B cell (primary cell): ENCODE data around the gene ALKBH7. TPM values are rescaled to one million over a fixed set of nuclear protein-coding genes. Genes with fewer than 3 reads are reported as not detected.

Experiments used
- ATAC-seq: fragments of 200-7000 bp; cut with Tn5 transposase; one replicate; pipeline ENCODE4 v1.10.0; 2021; ENCODE audit warnings: low read depth, mild to moderate bottlenecking, moderate number of reproducible peaks, moderate library complexity
- CTCF ChIA-PET: fragments of 350-600 bp; sonication (Branson Sonifier 250); formaldehyde crosslinking; loops from one replicate; lab custom pipeline; 2021; ENCODE audit warnings: antibody characterized with exemption, inconsistent platforms; lab: Charles Lee
- POLR2A ChIA-PET: fragments of 350-600 bp; sonication (Branson Sonifier 250); formaldehyde crosslinking; loops from one replicate; lab custom pipeline; 2021; ENCODE audit warnings: antibody characterized with exemption; lab: Charles Lee
- DNase-seq: peaks from one replicate; pipeline ENCODE4 v3.0.0; 2013
- H2AFZ ChIP-seq: 2 replicates; pipeline ENCODE4 v1.6.1; 2012; ENCODE audit warnings: mild to moderate bottlenecking, low read depth, low read length; ENCODE audit not compliant: insufficient read depth, poor library complexity, severe bottlenecking
- H3K27ac ChIP-seq, 2 donors: 1 replicate in 1 of 2; 2 replicates in 1 of 2; pipeline ENCODE4 v1.5.1; 2012 to 2013; ENCODE audit warnings: low read length in 2 of 2, mild to moderate bottlenecking in 2 of 2, moderate library complexity in 1 of 2
- H3K27me3 ChIP-seq, 4 experiments: fragments of 200-600 bp in 1 of 4; sonication (generic) in 1 of 4; replicated peaks in 1 of 4; 1 replicate in 2 of 4; 2 replicates in 2 of 4; pipeline versions ENCODE4 v1.6.1 to v1.7.0; 2013 to 2016; ENCODE audit warnings: low read length in 3 of 4, mild to moderate bottlenecking in 2 of 4, mixed read lengths in 1 of 4, moderate library complexity in 1 of 4; ENCODE audit not compliant: insufficient read depth in 4 of 4, control insufficient read depth in 3 of 4; ENCODE audit errors: control extremely low read depth in 1 of 4
- H3K36me3 ChIP-seq, 2 experiments: replicated peaks in 1 of 2; 1 replicate in 1 of 2; 2 replicates in 1 of 2; pipeline versions ENCODE4 v1.6.1 to v1.7.1; 2013; ENCODE audit warnings: low read length in 1 of 2; ENCODE audit not compliant: insufficient read depth in 2 of 2, control insufficient read depth in 1 of 2; ENCODE audit errors: control extremely low read depth in 1 of 2, extremely low read depth in 1 of 2
- H3K4me1 ChIP-seq, 2 donors: fragments of 200-600 bp in 1 of 2; sonication (generic) in 1 of 2; 1 replicate in 1 of 2; 2 replicates in 1 of 2; pipeline versions ENCODE4 v1.5.1 to v1.6.1; 2013 to 2017; ENCODE audit warnings: low read length in 2 of 2; ENCODE audit not compliant: control insufficient read depth in 2 of 2, insufficient read depth in 2 of 2
- H3K4me2 ChIP-seq: replicated peaks from 2 replicates; pipeline ENCODE3; 2012; ENCODE audit warnings: mild to moderate bottlenecking, low read depth, low read length; ENCODE audit not compliant: poor library complexity, severe bottlenecking
- H3K4me3 ChIP-seq, 5 experiments: fragments of 200-600 bp in 1 of 5; sonication (generic) in 1 of 5; 1 replicate in 3 of 5; 2 replicates in 2 of 5; pipeline versions ENCODE4 v1.5.1 to v1.7.0; 2011 to 2016; ENCODE audit warnings: low read length in 4 of 5, mild to moderate bottlenecking in 4 of 5, low read depth in 2 of 5, control low read depth in 1 of 5, moderate library complexity in 1 of 5; ENCODE audit not compliant: insufficient read depth in 1 of 5; ENCODE audit errors: control extremely low read depth in 1 of 5, extremely low read depth in 1 of 5
- H3K79me2 ChIP-seq: fragments of 200-600 bp; sonication (generic); one replicate; pipeline ENCODE4 v1.6.0; 2016; ENCODE audit warnings: low read length; ENCODE audit not compliant: control insufficient read depth, insufficient read depth
- H3K9ac ChIP-seq: fragments of 200-600 bp; sonication (generic); 2 replicates; pipeline ENCODE4 v1.6.1; 2017; ENCODE audit warnings: mild to moderate bottlenecking, low read length, moderate library complexity
- H3K9me3 ChIP-seq, 3 donors: one replicate each; pipeline versions ENCODE4 v1.6.1 to v1.7.1; 2013; ENCODE audit warnings: low read length in 2 of 3; ENCODE audit not compliant: control insufficient read depth in 2 of 3, insufficient read depth in 1 of 3; ENCODE audit errors: control extremely low read depth in 1 of 3
- H4K20me1 ChIP-seq: 2 replicates; pipeline ENCODE4 v1.6.0; 2012; ENCODE audit warnings: mild to moderate bottlenecking, low read length; ENCODE audit not compliant: insufficient read depth, control insufficient read depth, poor library complexity, severe bottlenecking
- H3K27ac Mint-ChIP-seq: one replicate; pipeline ENCODE4 v1.8.0; 2021; ENCODE audit warnings: mixed read lengths
- H3K27me3 Mint-ChIP-seq: one replicate; pipeline ENCODE4 v1.8.0; 2021; ENCODE audit warnings: mixed read lengths
- H3K4me1 Mint-ChIP-seq: one replicate; pipeline ENCODE4 v1.8.0; 2021; ENCODE audit warnings: mixed read lengths
- H3K4me3 Mint-ChIP-seq: one replicate; pipeline ENCODE4 v1.8.0; 2021; ENCODE audit warnings: mixed read lengths
- H3K9me3 Mint-ChIP-seq: one replicate; pipeline ENCODE4 v1.8.0; 2022; ENCODE audit warnings: mixed read lengths; ENCODE audit not compliant: insufficient read depth
- EZH2 ChIP-seq: IDR thresholded peaks from 2 replicates; pipeline ENCODE4 v1.6.1; 2012; ENCODE audit warnings: borderline replicate concordance, low read depth, mild to moderate bottlenecking, moderate library complexity, low read length; ENCODE audit not compliant: insufficient read depth, poor library complexity, severe bottlenecking
- WGBS: methylation state at CpG from one replicate; pipeline ENCODE4 v1.1.5; 2013; ENCODE audit warnings: missing lambda C conversion rate; ENCODE audit not compliant: insufficient coverage; 5-methylcytosine and 5-hydroxymethylcytosine counted together
- intact Hi-C: fragments of 100-400 bp; cut with micrococcal nuclease; formaldehyde crosslinking; loops from one replicate; pipeline ENCODE4 v1.10.0; 2022
- polyA plus RNA-seq: library from polyadenylated mRNA; depleted of rRNA; stranded (reverse); fragments of >200 nt; gene quantifications from 2 replicates; pipeline ENCODE4 v1.2.3, GENCODE V29; 2012
- total RNA-seq, 2 donors: library from RNA; stranded (reverse); fragments of 120-200 nt in 1 of 2; gene quantifications; 1 replicate in 1 of 2; 2 replicates in 1 of 2; pipeline versions ENCODE4 v1.2.3 to v1.2.4, GENCODE V29; 2013 to 2022
- TF ChIP-seq, protein P1 (sequence below): fragments of 200-600 bp; IDR thresholded peaks from one replicate; pipeline ENCODE4 v1.8.0; 2022; ENCODE audit warnings: antibody characterized with exemption, mild to moderate bottlenecking

Gene ALKBH7
- total and polyA plus RNA-seq, 2 donors (not counting 1 experiment from before 2014, with no cell fraction given) = 36.4 to 67.0 TPM

DNA sequence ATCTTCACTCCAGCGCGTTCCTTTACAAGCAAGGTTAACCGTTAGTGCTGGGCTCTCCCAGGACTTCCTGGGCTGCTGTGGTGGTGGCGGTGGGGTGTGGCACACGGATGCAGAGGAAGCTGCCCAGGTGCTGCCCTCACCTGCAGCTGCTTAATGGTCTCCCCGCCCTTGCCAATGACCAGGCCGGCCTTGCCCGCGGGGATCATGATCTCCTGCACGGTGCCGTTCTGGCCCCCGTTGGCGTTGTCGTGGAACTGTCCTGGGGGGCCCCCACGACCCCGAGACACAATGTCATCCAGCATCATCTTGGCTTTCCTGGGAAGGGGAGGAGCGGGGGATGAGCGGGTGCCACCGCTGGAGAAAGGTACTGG is 46.0 kb downstream of the ALKBH7 start:
- Histone ChIP-seq H3K4me3 (no peak overlapping the region), H3K36me3 (peaks cover 0 to 85% of the 10 kb centered on the region in 2 experiments), H3K9me3 (no peaks in the 10 kb centered on the region), H3K4me2 (no peak overlapping the region), H3K27me3 (no peaks in the 10 kb centered on the region), H2AFZ (no peak overlapping the region), H3K4me1 (peaks cover 14 to 16% of the 10 kb centered on the region in 2 donors), H3K9ac (no peak overlapping the region), H4K20me1 (peaks cover 88% of the 10 kb centered on the region), H3K79me2 (peaks cover 36% of the 10 kb centered on the region), H3K27ac (no peak overlapping the region)
- no peak for ATAC-seq
- WGBS = 97% methylated on average over 17 of the region's 19 CpGs
- intact Hi-C loops = no loop called here
- Mint-ChIP-seq H3K4me3 (no peak overlapping the region), H3K9me3 (no peaks in the 10 kb centered on the region), H3K4me1 (peaks cover 22% of the 10 kb centered on the region), H3K27ac (no peak overlapping the region), H3K27me3 (no peaks in the 10 kb centered on the region)
- DNase-seq = no peak
- TF ChIP-seq EZH2 = no peak
- TF ChIP-seq, protein P1, sequence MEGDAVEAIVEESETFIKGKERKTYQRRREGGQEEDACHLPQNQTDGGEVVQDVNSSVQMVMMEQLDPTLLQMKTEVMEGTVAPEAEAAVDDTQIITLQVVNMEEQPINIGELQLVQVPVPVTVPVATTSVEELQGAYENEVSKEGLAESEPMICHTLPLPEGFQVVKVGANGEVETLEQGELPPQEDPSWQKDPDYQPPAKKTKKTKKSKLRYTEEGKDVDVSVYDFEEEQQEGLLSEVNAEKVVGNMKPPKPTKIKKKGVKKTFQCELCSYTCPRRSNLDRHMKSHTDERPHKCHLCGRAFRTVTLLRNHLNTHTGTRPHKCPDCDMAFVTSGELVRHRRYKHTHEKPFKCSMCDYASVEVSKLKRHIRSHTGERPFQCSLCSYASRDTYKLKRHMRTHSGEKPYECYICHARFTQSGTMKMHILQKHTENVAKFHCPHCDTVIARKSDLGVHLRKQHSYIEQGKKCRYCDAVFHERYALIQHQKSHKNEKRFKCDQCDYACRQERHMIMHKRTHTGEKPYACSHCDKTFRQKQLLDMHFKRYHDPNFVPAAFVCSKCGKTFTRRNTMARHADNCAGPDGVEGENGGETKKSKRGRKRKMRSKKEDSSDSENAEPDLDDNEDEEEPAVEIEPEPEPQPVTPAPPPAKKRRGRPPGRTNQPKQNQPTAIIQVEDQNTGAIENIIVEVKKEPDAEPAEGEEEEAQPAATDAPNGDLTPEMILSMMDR = no peak
- POLR2A ChIA-PET = no interaction called here
- CTCF ChIA-PET = no interaction called here

DNA sequence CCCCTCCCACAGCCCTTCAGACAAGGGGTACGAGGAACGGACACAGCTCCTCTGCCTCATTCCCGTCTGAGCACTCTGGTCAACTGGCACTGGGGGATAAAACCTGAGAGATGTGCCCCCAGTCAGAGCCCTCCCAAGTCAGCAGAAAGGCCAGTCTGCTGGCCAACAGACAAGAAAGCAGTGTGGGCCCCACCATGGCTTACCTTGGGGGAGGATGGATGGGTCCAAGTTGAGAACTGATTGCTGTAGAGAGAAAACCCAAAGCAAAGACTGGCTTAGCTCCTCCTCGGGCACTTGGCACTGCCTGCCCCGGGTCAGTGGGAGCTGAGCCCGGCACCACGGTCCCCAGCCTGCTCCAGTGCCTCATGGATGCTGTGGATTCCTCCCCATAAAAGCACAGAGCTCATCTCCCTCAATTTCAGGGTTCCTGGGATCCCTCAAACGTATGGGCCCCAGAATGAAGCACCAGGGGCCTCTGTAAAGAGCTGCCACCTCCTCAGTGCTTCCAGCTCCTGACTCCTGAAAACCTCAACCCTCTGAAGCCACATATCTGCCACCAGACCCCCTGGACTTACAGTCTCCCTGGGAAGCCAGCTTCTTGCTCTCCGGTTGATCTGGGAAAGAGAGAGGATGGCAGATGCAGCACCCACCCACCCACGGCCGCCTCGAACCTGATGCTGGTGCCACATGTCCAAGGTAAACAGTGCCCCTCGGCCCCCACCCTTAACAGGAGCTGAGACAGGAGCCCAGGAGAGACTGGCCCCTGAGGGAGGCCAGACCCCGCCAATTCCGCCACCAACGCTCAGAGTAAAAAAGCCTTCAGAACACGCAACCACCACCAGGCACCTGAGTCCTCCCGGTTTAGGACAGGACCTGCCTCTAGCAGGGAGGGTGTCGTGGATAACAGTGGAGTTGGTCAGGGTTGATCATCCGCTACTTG is 48.8 kb downstream of the ALKBH7 start:
- TF ChIP-seq, protein P1 = no peak
- no peak for TF ChIP-seq EZH2
- Mint-ChIP-seq H3K9me3 (no peaks in the 10 kb centered on the region), H3K4me3 (no peak overlapping the region), H3K27ac (no peak overlapping the region), H3K4me1 (peaks cover 35% of the 10 kb centered on the region), H3K27me3 (no peaks in the 10 kb centered on the region)
- peaks cover 78% of the 10 kb centered on the region for H4K20me1 ChIP-seq
- peaks cover 26 to 30% of the 10 kb centered on the region in 2 donors for H3K4me1 ChIP-seq
- intact Hi-C loops = no loop called here
- H3K4me2 ChIP-seq = no peak overlapping the region
- H3K79me2 ChIP-seq = peaks cover 42% of the 10 kb centered on the region
- H3K9me3 ChIP-seq = peaks cover 0 to 12% (median 0%) of the 10 kb centered on the region in 3 donors
- no peaks in the 10 kb centered on the region for H3K27me3 ChIP-seq
- no peak overlapping the region for H2AFZ ChIP-seq
- peaks cover 0 to 62% of the 10 kb centered on the region in 2 experiments for H3K36me3 ChIP-seq
- CTCF ChIA-PET = no interaction called here
- no peak overlapping the region for H3K9ac ChIP-seq
- H3K4me3 ChIP-seq = no peak overlapping the region
- no peak for DNase-seq
- no peak for ATAC-seq
- peak overlapping the region in 1 of 2 donors; percentile 48 for H3K27ac ChIP-seq
- 94% methylated on average over 15 of the region's 20 CpGs for WGBS
- POLR2A ChIA-PET = no interaction called here
